Lower leg skin (tissue), 4 donors: ENCODE data around the gene ATIC. TPM values are rescaled to one million over a fixed set of nuclear protein-coding genes. Genes with fewer than 3 reads are reported as not detected.

Experiments
- DNase-seq, 2 donors: peaks; one replicate each; pipeline ENCODE4 v3.0.0-alpha.2; 2019; ENCODE audit warnings: low spot score in 2 of 2
- H3K4me3 ChIP-seq: fragments of 200-600 bp; sonication (generic); 2 replicates; pipeline ENCODE4 v1.5.1; 2017; ENCODE audit warnings: mild to moderate bottlenecking, low read depth; ENCODE audit not compliant: poor library complexity, severe bottlenecking
- POLR2A ChIP-seq, 2 donors: fragments of 450-650 bp; IDR thresholded peaks; one replicate each; pipeline ENCODE4 v1.6.1; 2016 to 2017; ENCODE audit warnings: antibody characterized with exemption in 2 of 2, mild to moderate bottlenecking in 1 of 2, moderate library complexity in 1 of 2
- WGBS, 2 donors: methylation state at CpG; one replicate each; pipeline ENCODE4 v1.1.5; 2018; 5-methylcytosine and 5-hydroxymethylcytosine counted together
- intact Hi-C: fragments of 100-400 bp; cut with DNase I; formaldehyde crosslinking; loops from one replicate; pipeline ENCODE4 v1.15.0; 2023; ENCODE audit warnings: low total_unique reads
- total RNA-seq, 4 donors: library from RNA; depleted of rRNA; stranded (reverse); fragments of >200 nt; gene quantifications; one replicate each; pipeline ENCODE4 v1.1.0, GENCODE V29; 2016
- TF ChIP-seq, protein P1 (sequence below), 3 donors: fragments of 450-650 bp; IDR thresholded peaks; one replicate each; pipeline ENCODE4 v1.5.1; 2016; ENCODE audit warnings: antibody characterized with exemption in 3 of 3, mild to moderate bottlenecking in 3 of 3, moderate library complexity in 2 of 3

ATIC gene
- 10 to 100 TPM; 29.7 to 48.6 (median 34.6) TPM for total RNA-seq

DNA sequence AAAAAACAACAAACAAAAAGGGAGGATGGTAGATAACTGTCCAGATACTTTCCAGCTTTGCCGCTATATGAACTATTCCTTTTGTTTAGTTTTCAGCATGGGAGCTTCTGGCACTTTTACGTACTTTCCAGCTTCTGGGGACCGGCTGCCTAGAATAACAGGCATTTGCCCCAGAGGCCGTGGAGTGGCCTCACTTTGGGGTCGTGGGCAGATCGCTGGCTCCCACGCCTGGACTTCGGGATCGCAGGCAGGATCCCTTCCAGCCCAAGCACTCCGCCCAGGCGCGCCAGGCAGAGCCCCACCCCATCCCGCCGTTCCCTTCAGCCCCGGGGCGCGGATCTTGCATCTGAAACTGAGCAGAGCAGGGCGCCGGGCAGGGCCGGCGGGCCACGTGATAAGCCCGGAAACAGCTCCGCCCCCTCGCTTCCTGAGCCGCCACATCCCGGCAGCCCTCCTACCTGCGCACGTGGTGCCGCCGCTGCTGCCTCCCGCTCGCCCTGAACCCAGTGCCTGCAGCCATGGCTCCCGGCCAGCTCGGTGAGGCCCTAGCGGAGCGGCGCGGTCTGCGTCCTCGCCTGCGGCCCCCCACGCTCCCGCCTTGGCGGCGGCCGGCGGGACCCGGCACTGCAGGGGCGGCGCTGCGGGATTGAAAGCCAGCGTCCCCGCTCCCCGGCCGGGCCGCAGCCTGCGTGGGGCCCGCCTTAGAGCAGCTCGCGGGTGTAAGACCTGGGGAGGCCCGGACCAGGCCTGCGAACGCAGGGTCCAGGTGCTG lies at the start of gene ATIC:
Gene ATIC, plus strand, starts transcription at position 435 of the 772 bp plus-strand sequence. Its CDS starts 84 bp downstream, at position 519.
- 0 to 1% methylated on average over 54 to 57 of the region's 64 CpGs for WGBS, 2 donors
- TF ChIP-seq, protein P1, sequence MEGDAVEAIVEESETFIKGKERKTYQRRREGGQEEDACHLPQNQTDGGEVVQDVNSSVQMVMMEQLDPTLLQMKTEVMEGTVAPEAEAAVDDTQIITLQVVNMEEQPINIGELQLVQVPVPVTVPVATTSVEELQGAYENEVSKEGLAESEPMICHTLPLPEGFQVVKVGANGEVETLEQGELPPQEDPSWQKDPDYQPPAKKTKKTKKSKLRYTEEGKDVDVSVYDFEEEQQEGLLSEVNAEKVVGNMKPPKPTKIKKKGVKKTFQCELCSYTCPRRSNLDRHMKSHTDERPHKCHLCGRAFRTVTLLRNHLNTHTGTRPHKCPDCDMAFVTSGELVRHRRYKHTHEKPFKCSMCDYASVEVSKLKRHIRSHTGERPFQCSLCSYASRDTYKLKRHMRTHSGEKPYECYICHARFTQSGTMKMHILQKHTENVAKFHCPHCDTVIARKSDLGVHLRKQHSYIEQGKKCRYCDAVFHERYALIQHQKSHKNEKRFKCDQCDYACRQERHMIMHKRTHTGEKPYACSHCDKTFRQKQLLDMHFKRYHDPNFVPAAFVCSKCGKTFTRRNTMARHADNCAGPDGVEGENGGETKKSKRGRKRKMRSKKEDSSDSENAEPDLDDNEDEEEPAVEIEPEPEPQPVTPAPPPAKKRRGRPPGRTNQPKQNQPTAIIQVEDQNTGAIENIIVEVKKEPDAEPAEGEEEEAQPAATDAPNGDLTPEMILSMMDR (IDR thresholded peaks at IDR 0.05) = no peak
- no peak for TF ChIP-seq POLR2A (IDR thresholded peaks at IDR 0.05)
- intact Hi-C loops = no loop called here
- DNase-seq = peak; percentile 95 to 99
- peak within 1 kb of the TSS; percentile 79 for H3K4me3 ChIP-seq

DNA sequence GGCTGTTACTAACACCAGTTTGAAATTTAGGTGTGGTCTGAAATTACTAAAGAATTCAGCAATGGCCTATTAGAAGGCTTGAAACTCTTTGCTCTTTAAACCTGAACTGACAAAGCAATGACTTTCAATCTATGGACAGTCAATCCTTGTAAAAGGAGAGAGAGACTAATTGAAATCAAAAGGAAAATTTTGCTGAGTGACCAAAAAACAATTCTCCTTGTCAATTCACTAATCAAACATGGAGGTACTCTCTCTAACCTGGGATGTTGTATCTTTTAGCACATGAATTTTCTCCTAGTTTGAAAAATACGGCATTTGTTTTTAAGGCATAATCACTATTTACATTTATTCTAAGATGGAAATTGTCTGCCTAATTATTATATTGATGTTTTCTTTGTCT lies 49.6 kb upstream of the ATIC start:
- 81 to 90% methylated on average over 1 of the region's 1 CpG for whole genome bisulfite sequencing, 2 donors

DNA sequence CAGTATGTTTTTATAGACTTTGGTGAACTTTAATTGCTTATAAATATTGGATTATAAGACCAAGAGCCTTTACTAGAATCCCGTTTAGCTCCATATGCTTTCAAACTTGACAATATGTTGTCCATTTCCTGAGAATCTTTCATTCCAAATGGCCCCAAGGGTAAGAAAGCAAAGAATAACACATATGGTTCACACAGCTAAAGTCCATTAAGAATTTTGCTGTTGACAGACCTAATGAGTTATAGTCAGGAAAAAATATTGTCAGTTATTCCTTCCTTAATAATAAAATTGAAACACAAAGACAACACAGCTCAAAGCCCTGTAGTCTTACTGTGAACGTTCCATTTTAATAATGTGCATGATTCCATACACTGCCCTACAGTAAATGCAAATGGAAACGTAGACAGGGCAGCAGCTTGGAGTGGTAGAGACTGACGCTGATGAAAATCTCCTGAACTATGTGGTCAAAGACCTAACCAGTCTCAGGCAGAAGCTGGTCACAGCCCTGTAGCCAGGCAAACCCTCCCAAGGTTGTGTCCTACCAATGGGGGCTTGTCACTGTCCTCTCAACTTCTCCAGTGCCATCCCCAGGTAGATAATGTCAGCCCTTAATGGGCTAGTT lies 49.0 kb upstream of the ATIC start:
- H3K4me3 ChIP-seq = no peak overlapping the region
- intact Hi-C loops = no loop called here
- DNase-seq = no peak
- 47 to 58% methylated on average over 4 of the region's 4 CpGs for WGBS, 2 donors
- TF ChIP-seq, protein P1 (IDR thresholded peaks at IDR 0.05) = no peak
- no peak for TF ChIP-seq POLR2A (IDR thresholded peaks at IDR 0.05)

More for the DNA sequence above, 49.6 kb upstream of the ATIC start:
- H3K4me3 ChIP-seq = no peak overlapping the region
- intact Hi-C loops = no loop called here
- DNase-seq = no peak
- TF ChIP-seq, protein P1 (IDR thresholded peaks at IDR 0.05) = no peak
- TF ChIP-seq POLR2A (IDR thresholded peaks at IDR 0.05) = no peak

- WGBS, 2 donors = 96 to 99% methylated on average over 4 of the region's 4 CpGs
- DNase-seq = no peak
- H3K4me3 ChIP-seq = no peak overlapping the region
- intact Hi-C loops = no loop called here
- no peak for TF ChIP-seq POLR2A (IDR thresholded peaks at IDR 0.05)
- TF ChIP-seq, protein P1 (IDR thresholded peaks at IDR 0.05) = no peak
These were observed 47.5 kb upstream of the ATIC start for GRCh38 chr2:215264374-215264773.

DNA sequence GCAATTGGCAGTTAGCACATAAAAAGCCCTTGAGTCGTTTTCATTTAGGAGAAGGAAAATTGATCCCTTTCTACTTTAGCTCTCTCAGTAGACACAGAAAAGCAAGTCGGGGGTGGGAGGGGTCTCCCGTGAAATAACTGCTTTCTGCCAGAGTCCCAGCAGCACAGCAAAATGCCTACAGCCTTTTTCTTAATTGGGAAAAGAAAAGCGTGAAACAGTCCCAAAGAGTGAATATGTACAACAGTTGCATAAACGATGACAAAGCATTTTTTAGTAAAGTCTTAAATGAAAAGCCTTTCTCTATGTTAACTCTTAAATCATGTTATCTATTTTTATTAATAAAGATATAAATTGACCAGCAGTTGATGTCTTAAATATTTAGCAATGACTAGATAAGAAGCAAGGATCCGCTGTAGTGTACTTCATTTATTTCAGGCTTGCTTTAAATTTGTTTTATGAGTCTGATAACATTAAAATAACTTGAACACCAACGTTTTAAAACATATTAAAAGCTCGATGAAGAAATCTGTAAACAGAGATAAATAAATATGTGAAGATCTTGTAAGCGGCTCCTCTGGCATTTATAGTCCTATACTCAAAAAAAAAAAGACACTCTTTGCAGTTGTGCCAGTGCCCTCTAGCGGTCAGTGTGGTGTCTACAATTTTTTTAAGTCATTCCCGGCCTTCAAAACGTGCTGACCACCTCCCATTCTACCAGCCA lies 42.3 kb upstream of the ATIC start:
- H3K4me3 ChIP-seq = no peak overlapping the region
- peak in 1 of 2 donors; percentile 42 for DNase-seq
- no peak for TF ChIP-seq POLR2A (IDR thresholded peaks at IDR 0.05)
- TF ChIP-seq, protein P1 (IDR thresholded peaks at IDR 0.05) = no peak
- intact Hi-C loops = no loop called here
- WGBS, 2 donors = 5 to 7% methylated on average over 12 of the region's 12 CpGs
